GM23338 (cell line): Measurements from ENCODE around the gene SPG7. TPM values are rescaled to one million over a fixed set of nuclear protein-coding genes. Genes with fewer than 3 reads are reported as not detected.

ENCODE experiments used
- ATAC-seq: fragments of 200-7000 bp; cut with Tn5 transposase; 3 replicates; pipeline ENCODE4 v1.9.1; 2020
- DNase-seq: peaks from one replicate; pipeline ENCODE4 v3.0.0-alpha.2; 2015; ENCODE audit warnings: low spot score
- H2AFZ ChIP-seq: fragments of 200-600 bp; sonication (generic); 2 replicates; pipeline ENCODE4 v1.8.0; 2016; ENCODE audit warnings: antibody characterized with exemption, mild to moderate bottlenecking, moderate library complexity
- H3F3A ChIP-seq: fragments of 200-600 bp; sonication (generic); replicated peaks from 2 replicates; pipeline ENCODE4 v1.8.0; 2017; ENCODE audit warnings: antibody characterized with exemption, mixed run types, low read depth
- H3K27ac ChIP-seq: fragments of 200-600 bp; sonication (generic); 2 replicates; pipeline ENCODE4 v1.6.1; 2016; ENCODE audit warnings: low read depth
- H3K27me3 ChIP-seq: fragments of 200-600 bp; sonication (generic); 2 replicates; pipeline ENCODE4 v1.8.0; 2016; ENCODE audit warnings: mild to moderate bottlenecking, mixed run types, moderate library complexity; ENCODE audit not compliant: insufficient read depth
- H3K36me3 ChIP-seq: fragments of 200-600 bp; sonication (generic); 2 replicates; pipeline ENCODE4 v1.8.0; 2016; ENCODE audit warnings: mild to moderate bottlenecking; ENCODE audit not compliant: insufficient read depth
- H3K4me1 ChIP-seq: fragments of 200-600 bp; sonication (generic); 2 replicates; pipeline ENCODE4 v1.8.0; 2016; ENCODE audit warnings: mild to moderate bottlenecking, moderate library complexity; ENCODE audit not compliant: insufficient read depth
- H3K4me2 ChIP-seq: fragments of 200-600 bp; sonication (generic); 2 replicates; pipeline ENCODE4 v1.7.1; 2017; ENCODE audit warnings: mixed run types
- H3K4me3 ChIP-seq: fragments of 200-600 bp; sonication (generic); 2 replicates; pipeline ENCODE4 v1.6.1; 2016; ENCODE audit warnings: mixed run types
- H3K79me2 ChIP-seq: fragments of 200-600 bp; sonication (generic); replicated peaks from 2 replicates; pipeline ENCODE4 v1.8.0; 2017; ENCODE audit warnings: mild to moderate bottlenecking; ENCODE audit not compliant: insufficient read depth
- H3K9me2 ChIP-seq: fragments of 200-600 bp; sonication (generic); 2 replicates; pipeline ENCODE4 v1.8.0; 2017; ENCODE audit not compliant: insufficient read depth
- H4K20me1 ChIP-seq: fragments of 200-600 bp; sonication (generic); replicated peaks from 2 replicates; pipeline ENCODE4 v1.8.0; 2017; ENCODE audit warnings: mild to moderate bottlenecking; ENCODE audit not compliant: insufficient read depth
- H3K27ac Mint-ChIP-seq: 2 replicates; pipeline ENCODE4 v1.8.0; 2020; ENCODE audit warnings: inconsistent platforms, mild to moderate bottlenecking, moderate library complexity, mixed read lengths
- H3K27me3 Mint-ChIP-seq: 3 replicates; pipeline ENCODE4 v1.8.0; 2022; ENCODE audit warnings: low read depth, mild to moderate bottlenecking, moderate library complexity, mixed read lengths, inconsistent platforms; ENCODE audit not compliant: insufficient read depth, poor library complexity
- H3K36me3 Mint-ChIP-seq: 3 replicates; pipeline ENCODE4 v1.8.0; 2021; ENCODE audit warnings: low read depth, mild to moderate bottlenecking, inconsistent platforms, moderate library complexity, mixed read lengths
- H3K4me1 Mint-ChIP-seq: 3 replicates; pipeline ENCODE4 v1.8.0; 2020; ENCODE audit warnings: mild to moderate bottlenecking, inconsistent platforms, mixed read lengths
- H3K4me3 Mint-ChIP-seq: 3 replicates; pipeline ENCODE4 v1.8.0; 2021; ENCODE audit warnings: moderate library complexity, mild to moderate bottlenecking, inconsistent platforms, mixed read lengths
- H3K9me3 Mint-ChIP-seq: 3 replicates; pipeline ENCODE4 v1.8.0; 2020; ENCODE audit warnings: moderate library complexity, mild to moderate bottlenecking, inconsistent platforms, mixed read lengths
- CREB1 ChIP-seq: fragments of 250-450 bp; sonication (Bioruptor Pico); IDR thresholded peaks from 2 replicates; pipeline ENCODE4 v1.5.0; 2020; ENCODE audit warnings: low read depth, mild to moderate bottlenecking, moderate library complexity
- CTCF ChIP-seq, 2 experiments: fragments of 200-600 bp in 1 of 2; sonication (generic) in 1 of 2; conservative IDR thresholded peaks; 2 replicates each; pipeline versions ENCODE4 v1.5.1 to v1.6.1; 2016 to 2017; ENCODE audit warnings: antibody characterized with exemption in 2 of 2, low read depth in 2 of 2, mild to moderate bottlenecking in 2 of 2, moderate library complexity in 1 of 2
- ETS1 ChIP-seq: IDR thresholded peaks from 2 replicates; pipeline ENCODE4 v1.6.1; 2016; ENCODE audit warnings: antibody characterized with exemption
- EZH2 ChIP-seq: fragments of 200-600 bp; sonication (generic); IDR thresholded peaks from one replicate; pipeline ENCODE4 v1.8.0; 2017; ENCODE audit warnings: antibody characterized with exemption, mild to moderate bottlenecking, low read depth; ENCODE audit not compliant: unreplicated experiment
- EZH2phosphoT487 ChIP-seq: fragments of 200-600 bp; sonication (generic); IDR thresholded peaks from one replicate; pipeline ENCODE4 v1.8.1; 2018; ENCODE audit warnings: antibody characterized with exemption; ENCODE audit not compliant: unreplicated experiment
- JUNB ChIP-seq: IDR thresholded peaks from one replicate; pipeline ENCODE4 v1.6.1; 2016; ENCODE audit warnings: antibody characterized with exemption; ENCODE audit not compliant: unreplicated experiment
- NANOG ChIP-seq: IDR thresholded peaks from 2 replicates; pipeline ENCODE4 v1.6.1; 2016; ENCODE audit warnings: antibody characterized with exemption, borderline replicate concordance
- POLR2AphosphoS5 ChIP-seq: IDR thresholded peaks from 2 replicates; pipeline ENCODE4 v1.6.1; 2016; ENCODE audit warnings: antibody characterized with exemption, low read depth
- REST ChIP-seq: IDR thresholded peaks from one replicate; pipeline ENCODE4 v1.6.1; 2018; ENCODE audit warnings: antibody characterized with exemption; ENCODE audit not compliant: unreplicated experiment
- STAT1 ChIP-seq: IDR thresholded peaks from one replicate; pipeline ENCODE4 v1.6.1; 2016; ENCODE audit warnings: antibody characterized with exemption; ENCODE audit not compliant: unreplicated experiment
- ZNF114 ChIP-seq: fragments of 250-450 bp; sonication (Bioruptor Pico); IDR thresholded peaks from 2 replicates; pipeline ENCODE4 v1.5.0; 2020; ENCODE audit warnings: mild to moderate bottlenecking, moderate library complexity
- ZNF331 ChIP-seq: fragments of 250-450 bp; sonication (Bioruptor Pico); IDR thresholded peaks from 2 replicates; pipeline ENCODE4 v1.5.0; 2020; ENCODE audit warnings: low read depth, mild to moderate bottlenecking, moderate library complexity
- ZNF462 ChIP-seq: fragments of 250-450 bp; sonication (Bioruptor Pico); IDR thresholded peaks from 2 replicates; pipeline ENCODE4 v1.5.0; 2020; ENCODE audit warnings: mild to moderate bottlenecking, moderate library complexity
- polyA plus RNA-seq: library from polyadenylated mRNA; unstranded; fragments of >200 nt; fragmentation: Nextera tagmentation; extraction: Ambion mirVana; gene quantifications from 2 replicates; pipeline ENCODE4 v1.2.1, GENCODE V29; 2016
- total RNA-seq: library from RNA; depleted of rRNA; stranded (reverse); fragments of >200 nt; shearing (Covaris generic); gene quantifications from 2 replicates; pipeline ENCODE4 v1.2.3, GENCODE V29; 2014

SPG7 gene
- total and polyA plus RNA-seq, 2 experiments from 2014 or later, result 77.1 to 267 TPM

GRCh38 chr16:89544713-89545043 lies 36.5 kb downstream of the SPG7 start:
- Histone ChIP-seq H3K4me2 (no peak overlapping the region), H3K27ac (no peak overlapping the region), H3K4me1 (no peaks in the 10 kb centered on the region), H3K9me2 (no peaks in the 10 kb centered on the region), H3K79me2 (no peaks in the 10 kb centered on the region), H4K20me1 (peaks cover 5% of the 10 kb centered on the region; the same call in 1 of the 2 replicates), H2AFZ (no peak overlapping the region), H3K27me3 (no peaks in the 10 kb centered on the region), H3K36me3 (peaks cover 14% of the 10 kb centered on the region), H3K4me3 (no peak overlapping the region), H3F3A (0 out of 2 replicates have a peak, but pooled peaks cover 7% of the 10 kb centered on the region)
- no peak for TF ChIP-seq REST
- no peak for TF ChIP-seq ZNF331 (CRISPR knock-in tag)
- TF ChIP-seq STAT1, result no peak
- no peak for TF ChIP-seq JUNB
- no peak for TF ChIP-seq ZNF462 (CRISPR knock-in tag)
- TF ChIP-seq ZNF114 (CRISPR knock-in tag), result no peak
- no peak for TF ChIP-seq POLR2AphosphoS5
- TF ChIP-seq EZH2, result no peak
- no peak for TF ChIP-seq CREB1 (CRISPR knock-in tag)
- TF ChIP-seq EZH2phosphoT487, result no peak
- TF ChIP-seq CTCF (conservative IDR thresholded peaks at IDR 0.05; ENCODE audit: low read depth in 2 of 2), result no peak
- no peak for TF ChIP-seq ETS1
- no peak for TF ChIP-seq NANOG
- Mint-ChIP-seq H3K36me3 (peaks cover 49% of the 10 kb centered on the region), H3K27me3 (peaks cover 8% of the 10 kb centered on the region), H3K4me3 (no peak overlapping the region), H3K9me3 (no peaks in the 10 kb centered on the region), H3K4me1 (no peaks in the 10 kb centered on the region), H3K27ac (no peak overlapping the region)
- no peak for ATAC-seq
- DNase-seq, result no peak
